Measurements from ENCODE around the gene SLC26A2.
A peak's percentile ranks its signal among the peaks of the same experiment; 100 is the strongest.

Gene SLC26A2

DNA sequence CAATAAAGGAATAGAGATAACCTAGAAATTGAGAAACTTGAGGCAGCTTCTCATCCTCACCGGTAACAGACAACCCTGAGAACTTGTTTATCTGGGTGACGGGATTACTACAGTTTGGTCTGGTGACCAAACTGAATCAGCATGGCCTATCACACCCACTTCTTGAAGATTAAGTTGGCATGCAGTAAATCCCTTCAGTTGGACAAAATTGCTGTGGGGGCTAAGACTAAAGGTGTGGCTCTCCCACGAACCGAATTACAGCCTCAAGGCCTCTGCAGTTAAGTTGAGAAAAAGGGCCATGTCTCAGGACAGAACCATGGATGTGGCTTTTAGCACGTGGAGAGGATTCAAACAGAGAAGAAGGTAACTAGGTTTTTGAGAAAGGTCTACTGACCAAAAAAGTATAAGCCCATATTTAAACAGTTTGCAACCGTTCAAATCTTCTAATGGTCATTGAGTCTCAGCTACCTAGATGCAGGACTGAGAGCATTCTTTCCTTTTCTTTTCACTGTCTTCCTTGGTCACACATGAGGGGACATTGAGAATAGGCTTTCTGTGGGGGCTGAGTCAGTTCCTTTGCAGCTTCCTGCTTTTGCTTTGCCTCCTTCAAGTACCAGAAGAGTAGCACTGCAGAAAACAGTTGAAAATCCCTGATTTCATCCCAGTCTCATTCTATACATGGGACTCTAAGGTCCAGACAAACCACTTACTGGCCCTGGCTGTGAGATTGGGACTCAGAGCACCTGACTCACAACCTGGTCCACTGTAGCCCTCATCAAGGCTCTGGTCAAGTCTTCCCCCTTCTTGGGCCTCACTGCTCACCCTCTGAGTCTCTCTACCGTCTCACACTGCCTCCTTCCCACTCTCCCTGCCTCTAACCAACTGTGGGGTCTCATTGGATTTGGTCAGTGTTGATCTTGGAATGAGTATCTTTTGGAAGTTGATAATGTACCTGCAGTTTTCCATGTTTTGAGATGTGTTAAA is 46.8 kb upstream of the SLC26A2 start:
- POLR2A ChIA-PET: interaction anchor here (0.8 kb wide), 1 partner anchor 10 kb away, joined by 4 read pairs; no protein-coding TSS in a partner anchor
- CTCF ChIA-PET: interaction anchor here (0.6 to 1.9 kb wide), 5 partner anchors 38 to 522 kb away, joined by 3 to 4 read pairs (median 4); no protein-coding TSS in a partner anchor

DNA sequence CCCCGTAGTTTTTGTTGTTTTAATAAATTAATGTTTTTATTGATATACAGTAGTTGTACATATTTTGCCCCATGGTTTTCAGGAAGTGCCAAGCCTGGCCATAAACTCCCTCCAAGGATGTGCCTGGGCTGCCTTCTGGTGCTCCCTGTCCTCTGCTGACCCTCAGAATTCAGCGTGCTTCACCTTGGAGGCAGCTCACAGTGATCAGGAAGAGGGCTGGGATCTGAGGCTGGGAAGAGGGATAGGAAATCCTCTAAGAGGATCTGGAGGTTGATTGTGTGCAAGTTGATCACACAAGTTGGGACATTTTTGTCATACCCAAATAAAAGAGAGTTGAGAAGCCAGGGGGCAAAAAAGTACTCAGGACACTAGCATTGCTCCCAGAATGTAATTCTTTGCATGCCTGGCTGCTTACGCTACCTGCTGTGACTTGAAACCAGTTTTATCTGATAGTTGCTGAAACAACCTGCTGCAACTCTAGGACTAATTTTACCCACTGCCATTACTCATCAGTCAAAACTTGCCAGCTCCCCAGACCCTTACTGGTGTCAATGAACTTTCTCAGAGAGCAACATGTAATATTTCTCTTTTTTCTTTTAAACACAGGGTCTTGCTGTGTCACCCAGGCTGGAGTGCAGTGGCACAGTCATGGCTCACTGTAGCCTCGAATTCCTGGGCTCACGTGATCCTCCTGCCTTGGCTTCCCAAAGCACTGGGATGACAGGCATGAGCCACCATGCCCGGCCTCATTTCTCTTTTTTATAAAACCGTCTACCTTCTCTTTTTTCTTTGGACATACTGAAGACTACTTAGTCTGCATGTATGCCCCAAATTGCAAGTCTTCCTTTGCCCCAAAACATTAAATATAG is 44.9 kb upstream of the SLC26A2 start:
- no peaks in the 10 kb centered on the region for H3K9me3 ChIP-seq (ENCODE audit: control insufficient read depth, insufficient read depth, low read depth, low read length)
- no peak overlapping the region for H3K27ac ChIP-seq (ENCODE audit: extremely low read depth, low read depth, low read length)
- H3K36me3 ChIP-seq (ENCODE audit: control insufficient read depth in 2 of 2, insufficient read depth in 1 of 2, low read length in 2 of 2): no peaks in the 10 kb centered on the region
- CTCF ChIA-PET: interaction anchor here (1.9 kb wide), 1 partner anchor 63 kb away, joined by 4 read pairs; no protein-coding TSS in a partner anchor
- no peak overlapping the region for H3K4me3 ChIP-seq (ENCODE audit: low read depth, low read length)
- H3K4me1 ChIP-seq (ENCODE audit: control insufficient read depth, insufficient read depth, low read length): no peaks in the 10 kb centered on the region
- POLR2A ChIA-PET: interaction anchor here (0.7 kb wide), 1 partner anchor 75 kb away, joined by 5 read pairs; no protein-coding TSS in a partner anchor
- TF ChIP-seq, protein P1, sequence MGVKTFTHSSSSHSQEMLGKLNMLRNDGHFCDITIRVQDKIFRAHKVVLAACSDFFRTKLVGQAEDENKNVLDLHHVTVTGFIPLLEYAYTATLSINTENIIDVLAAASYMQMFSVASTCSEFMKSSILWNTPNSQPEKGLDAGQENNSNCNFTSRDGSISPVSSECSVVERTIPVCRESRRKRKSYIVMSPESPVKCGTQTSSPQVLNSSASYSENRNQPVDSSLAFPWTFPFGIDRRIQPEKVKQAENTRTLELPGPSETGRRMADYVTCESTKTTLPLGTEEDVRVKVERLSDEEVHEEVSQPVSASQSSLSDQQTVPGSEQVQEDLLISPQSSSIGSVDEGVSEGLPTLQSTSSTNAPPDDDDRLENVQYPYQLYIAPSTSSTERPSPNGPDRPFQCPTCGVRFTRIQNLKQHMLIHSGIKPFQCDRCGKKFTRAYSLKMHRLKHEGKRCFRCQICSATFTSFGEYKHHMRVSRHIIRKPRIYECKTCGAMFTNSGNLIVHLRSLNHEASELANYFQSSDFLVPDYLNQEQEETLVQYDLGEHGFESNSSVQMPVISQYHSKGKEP (tag by site-specific recombination; IDR thresholded peaks at IDR 0.05): no peak
- TF ChIP-seq, protein P2, sequence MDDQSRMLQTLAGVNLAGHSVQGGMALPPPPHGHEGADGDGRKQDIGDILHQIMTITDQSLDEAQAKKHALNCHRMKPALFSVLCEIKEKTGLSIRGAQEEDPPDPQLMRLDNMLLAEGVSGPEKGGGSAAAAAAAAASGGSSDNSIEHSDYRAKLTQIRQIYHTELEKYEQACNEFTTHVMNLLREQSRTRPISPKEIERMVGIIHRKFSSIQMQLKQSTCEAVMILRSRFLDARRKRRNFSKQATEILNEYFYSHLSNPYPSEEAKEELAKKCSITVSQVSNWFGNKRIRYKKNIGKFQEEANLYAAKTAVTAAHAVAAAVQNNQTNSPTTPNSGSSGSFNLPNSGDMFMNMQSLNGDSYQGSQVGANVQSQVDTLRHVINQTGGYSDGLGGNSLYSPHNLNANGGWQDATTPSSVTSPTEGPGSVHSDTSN (CRISPR knock-in tag; IDR thresholded peaks at IDR 0.05): no peak
- no peak for TF ChIP-seq ZNF335 (tag by site-specific recombination; conservative IDR thresholded peaks at IDR 0.05)
- no peak for TF ChIP-seq ZNF549 (tag by site-specific recombination; IDR thresholded peaks at IDR 0.05)
- TF ChIP-seq ZNF660 (tag by site-specific recombination; IDR thresholded peaks at IDR 0.05): no peak
- no peak for TF ChIP-seq EGR2 (tag by site-specific recombination; IDR thresholded peaks at IDR 0.05; ENCODE audit: low read depth)
- no peak for TF ChIP-seq ZEB2 (tag by site-specific recombination; IDR thresholded peaks at IDR 0.05)
- no peak for TF ChIP-seq ZSCAN30 (tag by site-specific recombination; IDR thresholded peaks at IDR 0.05)
- TF ChIP-seq GLI4 (tag by site-specific recombination; IDR thresholded peaks at IDR 0.05): no peak
- no peak for TF ChIP-seq ZNF404 (tag by site-specific recombination; IDR thresholded peaks at IDR 0.05)
- TF ChIP-seq SP7 (tag by site-specific recombination; IDR thresholded peaks at IDR 0.05): no peak

More for the DNA sequence above, 46.8 kb upstream of the SLC26A2 start:
- H3K4me3 ChIP-seq (ENCODE audit: low read depth, low read length): no peak overlapping the region
- no peaks in the 10 kb centered on the region for H3K9me3 ChIP-seq (ENCODE audit: control insufficient read depth, insufficient read depth, low read depth, low read length)
- H3K36me3 ChIP-seq (ENCODE audit: control insufficient read depth in 2 of 2, insufficient read depth in 1 of 2, low read length in 2 of 2): no peaks in the 10 kb centered on the region
- H3K27ac ChIP-seq (ENCODE audit: extremely low read depth, low read depth, low read length): no peak overlapping the region
- H3K4me1 ChIP-seq (ENCODE audit: control insufficient read depth, insufficient read depth, low read length): no peaks in the 10 kb centered on the region
- TF ChIP-seq EGR2 (tag by site-specific recombination; IDR thresholded peaks at IDR 0.05; ENCODE audit: low read depth) (peak; percentile 26; the same call in 1 of the 2 replicates), ZNF707 (tag by site-specific recombination; IDR thresholded peaks at IDR 0.05) (no peak), ZNF133 (tag by site-specific recombination; IDR thresholded peaks at IDR 0.05) (no peak)

DNA sequence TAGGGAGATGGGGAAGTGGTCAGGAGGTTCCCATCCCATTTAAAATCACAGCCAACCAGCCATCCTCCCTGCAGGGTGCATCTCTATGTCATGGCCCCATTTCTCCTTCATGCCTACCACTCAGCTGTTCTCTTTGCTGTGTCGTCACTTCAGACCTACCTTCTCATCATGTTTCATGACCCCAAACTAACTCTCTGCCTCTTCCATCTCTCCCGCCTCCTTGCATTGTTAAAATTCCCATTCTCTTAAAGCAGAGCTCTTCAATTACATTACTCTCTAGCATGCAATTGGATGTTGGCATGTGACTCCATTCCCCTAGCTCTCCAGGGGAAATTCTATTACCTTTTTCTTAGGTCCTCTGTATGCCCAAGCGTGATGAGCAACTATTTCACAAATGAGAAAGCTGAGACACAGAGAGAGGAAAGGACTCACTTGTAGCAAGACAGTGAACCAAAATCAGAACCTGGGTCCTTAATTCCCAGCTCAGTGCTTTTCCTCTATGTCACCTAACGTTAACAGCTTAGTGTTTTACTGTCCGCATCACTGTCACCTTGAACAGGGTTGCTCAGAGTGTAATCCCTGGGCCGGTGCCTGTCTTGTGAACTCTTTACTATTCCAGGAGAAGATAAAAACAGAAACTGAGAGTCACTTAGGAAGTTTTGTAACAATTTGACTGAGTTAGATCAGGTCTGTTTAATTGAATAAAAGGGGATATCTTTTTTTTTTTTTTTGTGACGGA is 44.1 kb upstream of the SLC26A2 start:
- Histone ChIP-seq H3K9me3 (ENCODE audit: control insufficient read depth, insufficient read depth, low read depth, low read length) (no peaks in the 10 kb centered on the region), H3K4me3 (ENCODE audit: low read depth, low read length) (no peak overlapping the region), H3K36me3 (ENCODE audit: control insufficient read depth in 2 of 2, insufficient read depth in 1 of 2, low read length in 2 of 2) (no peaks in the 10 kb centered on the region), H3K27ac (ENCODE audit: extremely low read depth, low read depth, low read length) (no peak overlapping the region), H3K4me1 (ENCODE audit: control insufficient read depth, insufficient read depth, low read length) (no peaks in the 10 kb centered on the region)
- ChIA-PET CTCF (interaction anchor here (0.6 kb wide), 1 partner anchor 280 kb away, joined by 3 read pairs; no protein-coding TSS in a partner anchor), POLR2A (no interaction called here)
- TF ChIP-seq ZNF16 (tag by site-specific recombination; IDR thresholded peaks at IDR 0.05; ENCODE audit: low read depth) (no peak), ZNF549 (tag by site-specific recombination; IDR thresholded peaks at IDR 0.05) (no peak), KLF16 (tag by site-specific recombination; IDR thresholded peaks at IDR 0.05) (no peak), ZNF211 (tag by site-specific recombination; IDR thresholded peaks at IDR 0.05; ENCODE audit: low read depth) (no peak), SP2 (tag by site-specific recombination; IDR thresholded peaks at IDR 0.05) (no peak), REPIN1 (tag by site-specific recombination; IDR thresholded peaks at IDR 0.05; ENCODE audit: low read depth) (no peak), ZNF292 (tag by site-specific recombination; IDR thresholded peaks at IDR 0.05; ENCODE audit: borderline replicate concordance, low read depth) (no peak), ZNF510 (tag by site-specific recombination; IDR thresholded peaks at IDR 0.05; ENCODE audit: insufficient replicate concordance) (no peak)
- TF ChIP-seq, protein P3, sequence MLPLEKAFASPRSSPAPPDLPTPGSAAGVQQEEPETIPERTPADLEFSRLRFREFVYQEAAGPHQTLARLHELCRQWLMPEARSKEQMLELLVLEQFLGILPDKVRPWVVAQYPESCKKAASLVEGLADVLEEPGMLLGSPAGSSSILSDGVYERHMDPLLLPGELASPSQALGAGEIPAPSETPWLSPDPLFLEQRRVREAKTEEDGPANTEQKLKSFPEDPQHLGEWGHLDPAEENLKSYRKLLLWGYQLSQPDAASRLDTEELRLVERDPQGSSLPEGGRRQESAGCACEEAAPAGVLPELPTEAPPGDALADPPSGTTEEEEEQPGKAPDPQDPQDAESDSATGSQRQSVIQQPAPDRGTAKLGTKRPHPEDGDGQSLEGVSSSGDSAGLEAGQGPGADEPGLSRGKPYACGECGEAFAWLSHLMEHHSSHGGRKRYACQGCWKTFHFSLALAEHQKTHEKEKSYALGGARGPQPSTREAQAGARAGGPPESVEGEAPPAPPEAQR (tag by site-specific recombination; IDR thresholded peaks at IDR 0.05): no peak
- TF ChIP-seq, protein P4, sequence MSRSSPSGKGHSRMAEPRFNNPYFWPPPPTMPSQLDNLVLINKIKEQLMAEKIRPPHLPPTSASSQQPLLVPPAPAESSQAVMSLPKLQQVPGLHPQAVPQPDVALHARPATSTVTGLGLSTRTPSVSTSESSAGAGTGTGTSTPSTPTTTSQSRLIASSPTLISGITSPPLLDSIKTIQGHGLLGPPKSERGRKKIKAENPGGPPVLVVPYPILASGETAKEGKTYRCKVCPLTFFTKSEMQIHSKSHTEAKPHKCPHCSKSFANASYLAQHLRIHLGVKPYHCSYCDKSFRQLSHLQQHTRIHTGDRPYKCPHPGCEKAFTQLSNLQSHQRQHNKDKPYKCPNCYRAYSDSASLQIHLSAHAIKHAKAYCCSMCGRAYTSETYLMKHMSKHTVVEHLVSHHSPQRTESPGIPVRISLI (tag by site-specific recombination; IDR thresholded peaks at IDR 0.05): no peak

Measured in HEK293 (cell line).